ENCODE data around the gene EXOSC1. TPM values are rescaled to one million over a fixed set of nuclear protein-coding genes. Genes with fewer than 3 reads are reported as not detected.

EXOSC1 gene
- total and polyA plus RNA-seq, 2 of the 13 experiments (the other 11 are each of a cell fraction or from before 2014, with no cell fraction given), result 36.3 to 39.9 TPM

DNA sequence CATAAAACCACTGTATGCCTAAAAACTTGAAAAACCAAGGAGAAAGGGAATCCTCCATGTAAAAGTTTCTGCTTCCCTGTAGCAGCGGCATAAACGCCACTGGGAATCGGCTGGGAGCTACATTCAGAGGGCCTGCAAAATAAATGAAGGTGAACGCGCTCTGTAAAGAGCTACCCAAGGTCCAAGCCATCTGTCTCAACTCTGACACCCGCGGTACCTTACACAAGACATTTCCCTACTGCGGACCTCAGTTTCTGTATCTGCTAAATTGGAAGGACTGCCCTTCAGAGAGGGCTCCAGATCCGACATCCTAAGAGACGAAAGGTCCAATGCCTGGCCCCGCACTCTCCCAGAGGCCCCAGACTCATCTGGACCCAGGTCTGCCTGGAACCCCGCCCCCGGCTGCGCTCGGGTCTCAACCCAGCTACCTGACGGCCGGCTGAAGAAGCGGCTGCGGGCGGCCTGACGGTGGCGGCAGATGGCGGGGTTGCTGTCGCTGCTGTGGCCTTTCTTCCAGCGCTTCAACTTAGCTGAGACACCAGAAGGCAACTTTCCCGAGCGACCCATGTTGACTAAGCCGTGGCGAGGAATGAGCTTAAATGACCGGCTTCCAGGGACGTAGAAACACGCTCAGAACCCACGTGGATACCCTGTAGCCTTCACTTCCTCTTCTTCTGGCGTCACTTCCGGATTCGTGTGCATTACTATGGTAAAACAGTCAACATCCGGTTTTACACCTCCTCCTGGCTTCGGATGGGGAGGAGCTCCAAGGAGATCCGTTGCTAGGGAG, 44.9 kb downstream of the EXOSC1 start, which contains the start of gene RRP12 (continued):
- TF ChIP-seq HNRNPLL (IDR thresholded peaks at IDR 0.05; ENCODE audit: low read depth, low read length, poor library complexity, severe bottlenecking) (peak; percentile 33), GLI4 (CRISPR knock-in tag; IDR thresholded peaks at IDR 0.05; ENCODE audit: borderline replicate concordance) (peak; percentile 73; the same call in 1 of the 2 replicates), CHCHD3 (CRISPR knock-in tag; IDR thresholded peaks at IDR 0.05) (no peak), MXD4 (CRISPR knock-in tag; IDR thresholded peaks at IDR 0.05) (peak; percentile 100), YEATS2 (CRISPR knock-in tag; IDR thresholded peaks at IDR 0.05; ENCODE audit: borderline replicate concordance) (peak; percentile 63; the same call in 1 of the 2 replicates), IRF2 (CRISPR knock-in tag; IDR thresholded peaks at IDR 0.05) (peak; percentile 53; the same call in 1 of the 2 replicates), POLR2A (IDR thresholded peaks at IDR 0.05; ENCODE audit: insufficient read depth in 1 of 2, low read depth in 2 of 2, low read length in 2 of 2) (peak; percentile 61 to 81; a peak in 3 of 4 replicates), ZNF589 (CRISPR knock-in tag; conservative IDR thresholded peaks at IDR 0.05) (no peak)
- TF ChIP-seq, protein P1, sequence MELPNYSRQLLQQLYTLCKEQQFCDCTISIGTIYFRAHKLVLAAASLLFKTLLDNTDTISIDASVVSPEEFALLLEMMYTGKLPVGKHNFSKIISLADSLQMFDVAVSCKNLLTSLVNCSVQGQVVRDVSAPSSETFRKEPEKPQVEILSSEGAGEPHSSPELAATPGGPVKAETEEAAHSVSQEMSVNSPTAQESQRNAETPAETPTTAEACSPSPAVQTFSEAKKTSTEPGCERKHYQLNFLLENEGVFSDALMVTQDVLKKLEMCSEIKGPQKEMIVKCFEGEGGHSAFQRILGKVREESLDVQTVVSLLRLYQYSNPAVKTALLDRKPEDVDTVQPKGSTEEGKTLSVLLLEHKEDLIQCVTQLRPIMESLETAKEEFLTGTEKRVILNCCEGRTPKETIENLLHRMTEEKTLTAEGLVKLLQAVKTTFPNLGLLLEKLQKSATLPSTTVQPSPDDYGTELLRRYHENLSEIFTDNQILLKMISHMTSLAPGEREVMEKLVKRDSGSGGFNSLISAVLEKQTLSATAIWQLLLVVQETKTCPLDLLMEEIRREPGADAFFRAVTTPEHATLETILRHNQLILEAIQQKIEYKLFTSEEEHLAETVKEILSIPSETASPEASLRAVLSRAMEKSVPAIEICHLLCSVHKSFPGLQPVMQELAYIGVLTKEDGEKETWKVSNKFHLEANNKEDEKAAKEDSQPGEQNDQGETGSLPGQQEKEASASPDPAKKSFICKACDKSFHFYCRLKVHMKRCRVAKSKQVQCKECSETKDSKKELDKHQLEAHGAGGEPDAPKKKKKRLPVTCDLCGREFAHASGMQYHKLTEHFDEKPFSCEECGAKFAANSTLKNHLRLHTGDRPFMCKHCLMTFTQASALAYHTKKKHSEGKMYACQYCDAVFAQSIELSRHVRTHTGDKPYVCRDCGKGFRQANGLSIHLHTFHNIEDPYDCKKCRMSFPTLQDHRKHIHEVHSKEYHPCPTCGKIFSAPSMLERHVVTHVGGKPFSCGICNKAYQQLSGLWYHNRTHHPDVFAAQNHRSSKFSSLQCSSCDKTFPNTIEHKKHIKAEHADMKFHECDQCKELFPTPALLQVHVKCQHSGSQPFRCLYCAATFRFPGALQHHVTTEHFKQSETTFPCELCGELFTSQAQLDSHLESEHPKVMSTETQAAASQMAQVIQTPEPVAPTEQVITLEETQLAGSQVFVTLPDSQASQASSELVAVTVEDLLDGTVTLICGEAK (IDR thresholded peaks at IDR 0.05), result peak; percentile 89
- TF ChIP-seq, protein P1 (CRISPR knock-in tag; IDR thresholded peaks at IDR 0.05), result no peak
- TF ChIP-seq, protein P2, sequence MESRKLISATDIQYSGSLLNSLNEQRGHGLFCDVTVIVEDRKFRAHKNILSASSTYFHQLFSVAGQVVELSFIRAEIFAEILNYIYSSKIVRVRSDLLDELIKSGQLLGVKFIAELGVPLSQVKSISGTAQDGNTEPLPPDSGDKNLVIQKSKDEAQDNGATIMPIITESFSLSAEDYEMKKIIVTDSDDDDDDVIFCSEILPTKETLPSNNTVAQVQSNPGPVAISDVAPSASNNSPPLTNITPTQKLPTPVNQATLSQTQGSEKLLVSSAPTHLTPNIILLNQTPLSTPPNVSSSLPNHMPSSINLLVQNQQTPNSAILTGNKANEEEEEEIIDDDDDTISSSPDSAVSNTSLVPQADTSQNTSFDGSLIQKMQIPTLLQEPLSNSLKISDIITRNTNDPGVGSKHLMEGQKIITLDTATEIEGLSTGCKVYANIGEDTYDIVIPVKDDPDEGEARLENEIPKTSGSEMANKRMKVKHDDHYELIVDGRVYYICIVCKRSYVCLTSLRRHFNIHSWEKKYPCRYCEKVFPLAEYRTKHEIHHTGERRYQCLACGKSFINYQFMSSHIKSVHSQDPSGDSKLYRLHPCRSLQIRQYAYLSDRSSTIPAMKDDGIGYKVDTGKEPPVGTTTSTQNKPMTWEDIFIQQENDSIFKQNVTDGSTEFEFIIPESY (CRISPR knock-in tag; IDR thresholded peaks at IDR 0.05), result no peak; the same call in 1 of the 2 replicates
- TF ChIP-seq, protein P3, sequence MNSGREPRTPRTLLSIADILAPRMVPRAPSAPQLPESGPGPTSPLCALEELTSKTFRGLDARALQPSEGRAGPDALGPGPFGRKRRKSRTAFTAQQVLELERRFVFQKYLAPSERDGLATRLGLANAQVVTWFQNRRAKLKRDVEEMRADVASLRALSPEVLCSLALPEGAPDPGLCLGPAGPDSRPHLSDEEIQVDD (CRISPR knock-in tag; IDR thresholded peaks at IDR 0.05; ENCODE audit: borderline replicate concordance), result no peak
- TF ChIP-seq, protein P4, sequence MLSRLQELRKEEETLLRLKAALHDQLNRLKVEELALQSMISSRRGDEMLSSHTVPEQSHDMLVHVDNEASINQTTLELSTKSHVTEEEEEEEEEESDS (CRISPR knock-in tag; IDR thresholded peaks at IDR 0.05; ENCODE audit: borderline replicate concordance), result no peak
- TF ChIP-seq, protein P5, sequence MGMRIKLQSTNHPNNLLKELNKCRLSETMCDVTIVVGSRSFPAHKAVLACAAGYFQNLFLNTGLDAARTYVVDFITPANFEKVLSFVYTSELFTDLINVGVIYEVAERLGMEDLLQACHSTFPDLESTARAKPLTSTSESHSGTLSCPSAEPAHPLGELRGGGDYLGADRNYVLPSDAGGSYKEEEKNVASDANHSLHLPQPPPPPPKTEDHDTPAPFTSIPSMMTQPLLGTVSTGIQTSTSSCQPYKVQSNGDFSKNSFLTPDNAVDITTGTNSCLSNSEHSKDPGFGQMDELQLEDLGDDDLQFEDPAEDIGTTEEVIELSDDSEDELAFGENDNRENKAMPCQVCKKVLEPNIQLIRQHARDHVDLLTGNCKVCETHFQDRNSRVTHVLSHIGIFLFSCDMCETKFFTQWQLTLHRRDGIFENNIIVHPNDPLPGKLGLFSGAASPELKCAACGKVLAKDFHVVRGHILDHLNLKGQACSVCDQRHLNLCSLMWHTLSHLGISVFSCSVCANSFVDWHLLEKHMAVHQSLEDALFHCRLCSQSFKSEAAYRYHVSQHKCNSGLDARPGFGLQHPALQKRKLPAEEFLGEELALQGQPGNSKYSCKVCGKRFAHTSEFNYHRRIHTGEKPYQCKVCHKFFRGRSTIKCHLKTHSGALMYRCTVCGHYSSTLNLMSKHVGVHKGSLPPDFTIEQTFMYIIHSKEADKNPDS (CRISPR knock-in tag; IDR thresholded peaks at IDR 0.05), result no peak

All from HepG2 (cell line).